ENCODE measurements around the gene AGAP2.

DNA sequence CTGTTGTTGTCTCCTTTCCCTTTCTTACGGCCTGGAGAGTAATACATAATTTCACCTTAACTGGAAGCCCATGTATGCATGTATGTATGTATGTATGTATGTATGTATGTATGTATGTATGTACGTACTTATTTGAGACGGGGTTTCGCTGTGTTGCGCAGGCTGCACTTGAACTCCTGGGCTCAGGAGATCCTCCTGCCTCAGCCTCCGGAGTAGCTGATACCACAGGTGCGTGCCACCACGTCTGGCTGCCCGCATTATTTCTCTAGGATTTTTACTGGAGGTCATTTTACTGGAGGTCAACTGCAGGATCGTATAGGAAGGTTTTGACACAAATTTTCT, 45.3 kb downstream of the AGAP2 start:
- no peak for TF ChIP-seq CTCF (IDR thresholded peaks at IDR 0.05)
- TF ChIP-seq POLR2A (IDR thresholded peaks at IDR 0.05): no peak
